Gastrocnemius medialis (tissue), 4 donors: Measurements from ENCODE around the gene CTNNA2. TPM values are rescaled to one million over a fixed set of nuclear protein-coding genes. Genes with fewer than 3 reads are reported as not detected.
"Not testable (repeated sequence)": the region's sequence is repeated elsewhere in the genome, so short reads cannot be mapped to it uniquely, and the experiment has no call there.

ENCODE experiments used
- ATAC-seq, 2 donors: fragments of 150-250 bp; one replicate each; pipeline ENCODE4 v1.9.1; 2016
- DNase-seq, 2 donors: peaks; one replicate each; pipeline ENCODE4 v3.0.0-alpha.2; 2019
- H3K27ac ChIP-seq, 4 donors: fragments of 200-600 bp; sonication (generic); 1 replicate in 1 of 4; 2 replicates in 3 of 4; pipeline ENCODE4 v1.5.1; 2016 to 2018; ENCODE audit warnings: mild to moderate bottlenecking in 2 of 4, moderate library complexity in 1 of 4
- H3K27me3 ChIP-seq, 3 donors: fragments of 200-600 bp; sonication (generic) in 2 of 3; 1 replicate in 1 of 3; 2 replicates in 2 of 3; pipeline versions ENCODE4 v1.5.1 to v1.6.0; 2016 to 2019; ENCODE audit warnings: mild to moderate bottlenecking in 1 of 3, moderate library complexity in 1 of 3
- H3K36me3 ChIP-seq, 2 donors: fragments of 200-600 bp; sonication (generic) in 1 of 2; one replicate each; pipeline ENCODE4 v1.5.1; 2017 to 2018
- H3K4me1 ChIP-seq, 2 donors: fragments of 200-600 bp; sonication (generic) in 1 of 2; one replicate each; pipeline ENCODE4 v1.5.1; 2016 to 2017; ENCODE audit warnings: mild to moderate bottlenecking in 2 of 2
- H3K4me3 ChIP-seq, 4 donors: fragments of 200-600 bp; sonication (generic) in 3 of 4; 1 replicate in 1 of 4; 2 replicates in 3 of 4; pipeline ENCODE4 v1.5.1; 2016 to 2019; ENCODE audit warnings: mild to moderate bottlenecking in 2 of 4
- H3K9me3 ChIP-seq, 3 donors: fragments of 200-600 bp; sonication (generic) in 2 of 3; 1 replicate in 1 of 3; 2 replicates in 2 of 3; pipeline ENCODE4 v1.5.1; 2016 to 2019
- POLR2A ChIP-seq, 2 donors: fragments of 450-650 bp; IDR thresholded peaks; one replicate each; pipeline ENCODE4 v1.6.1; 2017; ENCODE audit warnings: antibody characterized with exemption in 2 of 2, mild to moderate bottlenecking in 2 of 2, moderate library complexity in 2 of 2
- in situ Hi-C, 4 donors: fragments of 200-750 bp; cut with MboI; loops; one replicate each; pipeline versions ENCODE4 v1.15.0 to v1.8.0; 2017; ENCODE audit warnings: low sequenced_read_pairs in 4 of 4
- intact Hi-C: fragments of 100-400 bp; cut with DNase I; formaldehyde crosslinking; loops from one replicate; pipeline ENCODE4 v1.15.1; 2023; ENCODE audit warnings: low total_unique reads
- total RNA-seq, 4 donors: library from RNA; depleted of rRNA; stranded (reverse); fragments of >200 nt; gene quantifications; one replicate each; pipeline versions ENCODE4 v1.1.0 to v1.2.3, GENCODE V29; 2016
- TF ChIP-seq, protein P1 (sequence below), 5 experiments: fragments of 450-650 bp in 3 of 5; fragments of 200-600 bp in 2 of 5; sonication (generic) in 2 of 5; IDR thresholded peaks in 4 of 5; conservative IDR thresholded peaks in 1 of 5; 1 replicate in 4 of 5; 2 replicates in 1 of 5; pipeline ENCODE4 v1.5.1; 2016 to 2019; ENCODE audit warnings: antibody characterized with exemption in 5 of 5, mild to moderate bottlenecking in 3 of 5, moderate library complexity in 3 of 5

CTNNA2 gene
- total RNA-seq, 4 donors from 2014 or later, result not detected

- H3K9me3 ChIP-seq, result no peaks in the 10 kb centered on the region
- H3K27me3 ChIP-seq, result no peaks in the 10 kb centered on the region
- no peaks in the 10 kb centered on the region for H3K4me1 ChIP-seq
- no peaks in the 10 kb centered on the region for H3K36me3 ChIP-seq
- no peak for TF ChIP-seq POLR2A (IDR thresholded peaks at IDR 0.05)
- TF ChIP-seq, protein P1, sequence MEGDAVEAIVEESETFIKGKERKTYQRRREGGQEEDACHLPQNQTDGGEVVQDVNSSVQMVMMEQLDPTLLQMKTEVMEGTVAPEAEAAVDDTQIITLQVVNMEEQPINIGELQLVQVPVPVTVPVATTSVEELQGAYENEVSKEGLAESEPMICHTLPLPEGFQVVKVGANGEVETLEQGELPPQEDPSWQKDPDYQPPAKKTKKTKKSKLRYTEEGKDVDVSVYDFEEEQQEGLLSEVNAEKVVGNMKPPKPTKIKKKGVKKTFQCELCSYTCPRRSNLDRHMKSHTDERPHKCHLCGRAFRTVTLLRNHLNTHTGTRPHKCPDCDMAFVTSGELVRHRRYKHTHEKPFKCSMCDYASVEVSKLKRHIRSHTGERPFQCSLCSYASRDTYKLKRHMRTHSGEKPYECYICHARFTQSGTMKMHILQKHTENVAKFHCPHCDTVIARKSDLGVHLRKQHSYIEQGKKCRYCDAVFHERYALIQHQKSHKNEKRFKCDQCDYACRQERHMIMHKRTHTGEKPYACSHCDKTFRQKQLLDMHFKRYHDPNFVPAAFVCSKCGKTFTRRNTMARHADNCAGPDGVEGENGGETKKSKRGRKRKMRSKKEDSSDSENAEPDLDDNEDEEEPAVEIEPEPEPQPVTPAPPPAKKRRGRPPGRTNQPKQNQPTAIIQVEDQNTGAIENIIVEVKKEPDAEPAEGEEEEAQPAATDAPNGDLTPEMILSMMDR (IDR thresholded peaks at IDR 0.05 in 4 of 5, conservative IDR thresholded peaks at IDR 0.05 in 1 of 5), result no peak
- intact Hi-C loops, result no loop called here
- H3K27ac ChIP-seq, result no peak overlapping the region
- DNase-seq (no peak), ATAC-seq (no peak)
- no peak overlapping the region for H3K4me3 ChIP-seq
- in situ Hi-C loops, result no loop called here
Observed at GRCh38 chr2:80078290-80079036, 565.6 kb downstream of the CTNNA2 start.

DNA sequence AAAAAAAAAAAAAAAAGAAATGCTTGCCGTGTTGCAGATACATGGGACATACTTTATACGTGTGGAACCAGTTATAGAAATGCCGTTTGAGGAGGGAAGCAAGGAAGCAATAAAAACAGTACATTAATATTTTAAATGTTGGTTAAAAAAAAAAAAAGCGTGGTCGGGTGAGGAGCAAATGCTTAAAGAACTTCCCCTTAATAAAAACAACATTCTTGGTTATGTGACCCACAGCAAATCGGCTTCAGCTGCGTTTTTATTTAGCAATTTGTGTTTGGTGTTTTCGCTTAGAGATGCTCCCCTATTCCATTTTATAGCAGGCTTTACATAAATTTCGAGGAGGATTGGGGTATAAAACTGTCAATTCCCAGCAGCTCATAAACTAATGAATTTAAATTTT is 568.1 kb downstream of the CTNNA2 start:
- no peak overlapping the region for H3K27ac ChIP-seq
- H3K4me3 ChIP-seq, result no peak overlapping the region
- H3K27me3 ChIP-seq, result no peaks in the 10 kb centered on the region
- TF ChIP-seq POLR2A (IDR thresholded peaks at IDR 0.05), result no peak
- TF ChIP-seq, protein P1 (IDR thresholded peaks at IDR 0.05 in 4 of 5, conservative IDR thresholded peaks at IDR 0.05 in 1 of 5), result no peak
- no peaks in the 10 kb centered on the region for H3K9me3 ChIP-seq
- intact Hi-C loops, result no loop called here
- H3K36me3 ChIP-seq, result no peaks in the 10 kb centered on the region
- no peak for DNase-seq
- H3K4me1 ChIP-seq, result no peaks in the 10 kb centered on the region
- in situ Hi-C loops, result no loop called here
- no peak for ATAC-seq

DNA sequence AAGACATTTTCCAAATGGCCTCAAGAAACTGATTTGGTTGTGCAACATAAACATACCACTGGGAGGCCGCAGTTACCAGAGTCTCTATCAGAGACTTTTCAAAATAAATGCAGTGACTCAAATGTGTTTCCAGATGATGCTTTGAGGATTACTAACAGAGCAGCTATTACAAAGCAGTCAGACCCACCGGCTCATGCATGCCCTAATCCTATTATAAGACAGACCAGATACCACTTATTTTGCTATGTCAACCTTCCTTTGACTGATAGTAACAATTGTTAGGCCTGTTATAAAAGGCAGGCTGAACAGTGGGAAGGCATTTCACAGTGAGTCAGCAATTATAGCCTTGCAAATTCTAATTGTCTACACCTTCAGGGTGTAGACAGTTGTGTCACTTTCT is 574.0 kb downstream of the CTNNA2 start:
- intact Hi-C loops, result no loop called here
- TF ChIP-seq POLR2A (IDR thresholded peaks at IDR 0.05), result no peak
- TF ChIP-seq, protein P1 (IDR thresholded peaks at IDR 0.05 in 4 of 5, conservative IDR thresholded peaks at IDR 0.05 in 1 of 5), result no peak
- no peaks in the 10 kb centered on the region for H3K9me3 ChIP-seq
- ATAC-seq, result no peak
- no peak overlapping the region for H3K27ac ChIP-seq
- H3K4me3 ChIP-seq, result no peak overlapping the region
- DNase-seq, result no peak
- H3K36me3 ChIP-seq, result no peaks in the 10 kb centered on the region
- no peaks in the 10 kb centered on the region for H3K27me3 ChIP-seq
- in situ Hi-C loops, result no loop called here
- no peaks in the 10 kb centered on the region for H3K4me1 ChIP-seq

DNA sequence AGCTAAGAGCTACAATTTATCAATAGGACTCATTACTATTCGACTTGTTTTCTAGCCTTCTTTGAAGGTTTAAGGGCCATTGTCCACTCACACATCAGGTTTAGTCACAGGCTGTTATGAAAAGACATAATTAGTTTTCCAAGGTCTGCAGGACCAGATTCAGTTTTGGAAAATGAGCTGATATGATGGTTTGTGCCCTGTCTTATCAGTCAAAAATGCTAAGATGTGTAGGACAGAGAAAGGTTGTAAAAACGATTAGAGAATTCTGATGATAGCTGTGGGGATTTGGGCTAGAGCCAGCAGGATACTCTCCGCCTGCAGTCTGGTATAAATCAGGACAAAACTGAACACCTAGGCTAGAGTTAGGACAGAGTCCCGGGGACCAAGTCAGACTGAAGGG is 578.4 kb downstream of the CTNNA2 start:
- H3K36me3 ChIP-seq, result no peaks in the 10 kb centered on the region
- in situ Hi-C loops, result no loop called here
- no peaks in the 10 kb centered on the region for H3K27me3 ChIP-seq
- no peak for TF ChIP-seq POLR2A (IDR thresholded peaks at IDR 0.05)
- TF ChIP-seq, protein P1 (IDR thresholded peaks at IDR 0.05 in 4 of 5, conservative IDR thresholded peaks at IDR 0.05 in 1 of 5), result no peak
- intact Hi-C loops, result no loop called here
- ATAC-seq (no peak), DNase-seq (no peak)
- no peaks in the 10 kb centered on the region for H3K9me3 ChIP-seq
- H3K4me3 ChIP-seq, result no peak overlapping the region
- no peaks in the 10 kb centered on the region for H3K4me1 ChIP-seq
- H3K27ac ChIP-seq, result no peak overlapping the region

DNA sequence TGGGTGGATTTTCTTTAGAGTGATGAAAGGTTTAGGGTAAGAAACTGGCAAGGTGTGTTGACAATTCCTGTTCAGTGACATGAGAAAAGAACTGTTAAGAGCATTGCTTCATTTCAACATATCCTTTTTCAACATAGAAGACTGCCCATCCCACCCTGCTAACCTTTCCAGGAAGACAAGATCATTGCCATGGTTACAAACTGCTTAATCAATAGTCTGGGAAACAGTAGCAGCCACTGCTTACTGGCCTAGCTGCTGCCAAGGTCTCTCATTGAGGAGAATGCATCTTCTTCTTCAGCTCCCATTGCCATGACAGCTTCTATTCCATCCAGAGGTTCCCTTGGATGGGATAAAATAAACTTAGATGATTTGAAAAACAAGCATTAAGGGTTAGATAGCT is 579.6 kb downstream of the CTNNA2 start:
- DNase-seq, result no peak
- in situ Hi-C loops (no loop called here), intact Hi-C loops (no loop called here)
- H3K9me3 ChIP-seq, result no peaks in the 10 kb centered on the region
- H3K27ac ChIP-seq, result no peak overlapping the region
- no peak overlapping the region for H3K4me3 ChIP-seq
- H3K27me3 ChIP-seq, result no peaks in the 10 kb centered on the region
- no peaks in the 10 kb centered on the region for H3K4me1 ChIP-seq
- ATAC-seq, result no peak
- H3K36me3 ChIP-seq, result no peaks in the 10 kb centered on the region
- TF ChIP-seq POLR2A (IDR thresholded peaks at IDR 0.05), result no peak
- TF ChIP-seq, protein P1 (IDR thresholded peaks at IDR 0.05 in 4 of 5, conservative IDR thresholded peaks at IDR 0.05 in 1 of 5), result no peak

DNA sequence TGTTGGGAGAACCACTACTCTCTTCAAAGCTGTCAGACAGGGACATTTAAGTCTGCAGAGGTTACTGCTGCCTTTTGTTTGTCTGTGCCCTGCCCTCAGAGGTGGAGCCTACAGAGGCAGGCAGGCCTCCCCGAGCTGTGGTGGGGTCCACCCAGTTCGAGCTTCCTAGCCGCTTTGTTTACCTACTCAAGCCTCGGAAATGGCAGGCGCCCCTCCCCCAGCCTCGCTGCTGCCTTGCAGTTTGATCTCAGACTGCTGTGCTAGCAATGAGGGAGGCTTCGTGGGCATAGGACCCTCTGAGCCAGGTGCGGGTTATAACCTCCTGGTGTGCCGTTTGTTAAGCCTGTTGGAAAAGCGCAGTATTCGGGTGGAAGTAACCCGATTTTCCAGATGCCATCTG is 585.7 kb downstream of the CTNNA2 start:
- H3K27me3 ChIP-seq, intact Hi-C loops, in situ Hi-C loops, H3K27ac ChIP-seq, H3K4me1 ChIP-seq, H3K4me3 ChIP-seq, H3K36me3 ChIP-seq, ATAC-seq, DNase-seq, H3K9me3 ChIP-seq: not testable (repeated sequence)
